ENCODE data around the gene ANOS1. TPM values are rescaled to one million over a fixed set of nuclear protein-coding genes. Genes with fewer than 3 reads are reported as not detected.

The ANOS1 gene
- total and polyA plus RNA-seq, 12 donors, result 0.81 to 7.8 (median 4.7) TPM

GRCh38 chrX:8663325-8663724 lies 68.6 kb downstream of the ANOS1 start:
- Histone ChIP-seq H3K4me1 (no peaks in the 10 kb centered on the region), H3K9me3 (no peaks in the 10 kb centered on the region), H3K27ac (no peak overlapping the region), H3K27me3 (no peaks in the 10 kb centered on the region), H3K4me3 (no peak overlapping the region), H3K36me3 (no peaks in the 10 kb centered on the region)
- DNase-seq (no peak), ATAC-seq (peak in 1 of 8 donors; percentile 16)
- 35 to 43% methylated on average over 1 of the region's 1 CpG for WGBS, 2 donors
- intact Hi-C loops (cut with DNase I), result no loop called here
- TF ChIP-seq, protein P1, sequence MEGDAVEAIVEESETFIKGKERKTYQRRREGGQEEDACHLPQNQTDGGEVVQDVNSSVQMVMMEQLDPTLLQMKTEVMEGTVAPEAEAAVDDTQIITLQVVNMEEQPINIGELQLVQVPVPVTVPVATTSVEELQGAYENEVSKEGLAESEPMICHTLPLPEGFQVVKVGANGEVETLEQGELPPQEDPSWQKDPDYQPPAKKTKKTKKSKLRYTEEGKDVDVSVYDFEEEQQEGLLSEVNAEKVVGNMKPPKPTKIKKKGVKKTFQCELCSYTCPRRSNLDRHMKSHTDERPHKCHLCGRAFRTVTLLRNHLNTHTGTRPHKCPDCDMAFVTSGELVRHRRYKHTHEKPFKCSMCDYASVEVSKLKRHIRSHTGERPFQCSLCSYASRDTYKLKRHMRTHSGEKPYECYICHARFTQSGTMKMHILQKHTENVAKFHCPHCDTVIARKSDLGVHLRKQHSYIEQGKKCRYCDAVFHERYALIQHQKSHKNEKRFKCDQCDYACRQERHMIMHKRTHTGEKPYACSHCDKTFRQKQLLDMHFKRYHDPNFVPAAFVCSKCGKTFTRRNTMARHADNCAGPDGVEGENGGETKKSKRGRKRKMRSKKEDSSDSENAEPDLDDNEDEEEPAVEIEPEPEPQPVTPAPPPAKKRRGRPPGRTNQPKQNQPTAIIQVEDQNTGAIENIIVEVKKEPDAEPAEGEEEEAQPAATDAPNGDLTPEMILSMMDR (IDR thresholded peaks at IDR 0.05), result no peak

DNA sequence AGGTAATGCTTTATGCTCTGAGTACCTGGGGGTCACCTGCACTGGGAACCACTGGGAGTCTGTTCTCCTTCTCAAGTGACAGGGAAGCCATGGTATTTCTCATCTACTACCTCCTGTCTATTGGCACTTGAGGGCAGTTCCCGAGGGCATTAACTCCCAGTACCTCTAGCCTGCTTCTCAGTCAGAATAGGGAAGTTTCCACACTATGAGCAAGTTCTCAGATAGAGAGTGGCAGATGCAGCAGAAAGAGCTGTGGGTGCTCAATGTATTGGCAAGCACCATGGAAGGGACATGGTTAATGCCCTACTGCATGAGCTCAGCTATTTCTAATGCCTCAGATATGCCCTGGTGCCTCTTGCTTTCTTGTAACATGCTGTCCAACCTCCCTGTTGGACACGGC lies 74.1 kb downstream of the ANOS1 start:
- Histone ChIP-seq H3K9me3 (no peaks in the 10 kb centered on the region), H3K27me3 (no peaks in the 10 kb centered on the region), H3K4me3 (no peak overlapping the region), H3K36me3 (no peaks in the 10 kb centered on the region), H3K27ac (no peak overlapping the region), H3K4me1 (no peaks in the 10 kb centered on the region)
- 69 to 74% methylated on average over 2 of the region's 2 CpGs for WGBS, 2 donors
- TF ChIP-seq, protein P1 (IDR thresholded peaks at IDR 0.05), result no peak
- intact Hi-C loops (cut with DNase I), result no loop called here
- ATAC-seq, result no peak
- no peak for DNase-seq

DNA sequence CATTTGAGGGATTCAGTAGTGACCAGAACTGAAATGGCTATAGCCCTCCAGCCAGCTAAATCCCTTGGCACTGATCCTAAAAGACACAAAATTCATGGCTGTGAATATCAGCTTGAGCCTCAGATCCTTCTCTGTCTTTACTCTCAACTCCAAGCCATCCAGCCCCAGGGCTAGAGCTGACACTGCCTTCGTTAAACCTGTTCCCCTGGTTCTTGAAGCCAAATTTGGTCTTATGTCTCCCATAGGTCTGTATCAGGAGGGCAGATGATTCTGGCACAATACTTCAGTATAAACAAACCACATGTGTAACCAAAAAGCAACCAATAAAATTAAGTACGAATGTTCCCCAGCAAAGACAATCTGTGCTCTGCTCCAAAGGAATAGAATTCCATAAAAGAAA lies 78.0 kb downstream of the ANOS1 start:
- 87 to 91% methylated on average over 2 of the region's 2 CpGs for WGBS, 2 donors
- intact Hi-C loops (cut with DNase I), result no loop called here
- H3K4me1 ChIP-seq, result no peaks in the 10 kb centered on the region
- TF ChIP-seq, protein P1 (IDR thresholded peaks at IDR 0.05), result no peak
- no peak overlapping the region for H3K4me3 ChIP-seq
- ATAC-seq (no peak), DNase-seq (no peak)
- H3K9me3 ChIP-seq, result no peaks in the 10 kb centered on the region
- H3K27me3 ChIP-seq, result no peaks in the 10 kb centered on the region
- H3K36me3 ChIP-seq, result no peaks in the 10 kb centered on the region
- no peak overlapping the region for H3K27ac ChIP-seq

- H3K36me3 ChIP-seq, result no peaks in the 10 kb centered on the region
- no peak overlapping the region for H3K27ac ChIP-seq
- no peaks in the 10 kb centered on the region for H3K9me3 ChIP-seq
- ATAC-seq, result no peak
- no peaks in the 10 kb centered on the region for H3K4me1 ChIP-seq
- intact Hi-C loops (cut with DNase I), result no loop called here
- no peak for DNase-seq
- TF ChIP-seq, protein P1 (IDR thresholded peaks at IDR 0.05), result no peak
- no peak overlapping the region for H3K4me3 ChIP-seq
- no peaks in the 10 kb centered on the region for H3K27me3 ChIP-seq
Observed at GRCh38 chrX:8649969-8650368, 82.0 kb downstream of the ANOS1 start.

DNA sequence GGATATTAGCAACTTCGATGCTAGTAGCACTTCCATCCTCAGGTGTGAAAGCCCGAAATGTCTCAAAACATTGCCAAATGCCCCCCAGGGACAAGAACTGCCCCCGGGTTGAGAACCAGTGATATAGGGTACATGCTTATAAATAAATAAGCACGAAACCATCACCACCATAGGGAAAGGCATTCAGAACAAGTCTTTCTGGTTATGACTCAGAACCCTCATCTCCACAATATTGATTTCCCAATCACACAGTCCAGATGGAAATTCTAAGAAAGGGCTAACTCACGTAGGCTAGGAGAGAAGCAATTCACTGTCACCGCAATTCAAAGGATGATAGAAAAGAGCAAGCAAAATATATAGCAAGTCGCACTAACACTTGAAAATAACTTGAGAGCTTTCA lies 84.8 kb downstream of the ANOS1 start:
- ATAC-seq (no peak), DNase-seq (no peak)
- Histone ChIP-seq H3K36me3 (no peaks in the 10 kb centered on the region), H3K9me3 (no peaks in the 10 kb centered on the region), H3K27ac (no peak overlapping the region), H3K4me3 (no peak overlapping the region), H3K4me1 (no peaks in the 10 kb centered on the region), H3K27me3 (no peaks in the 10 kb centered on the region)
- WGBS, 2 donors, result 82 to 86% methylated on average over 7 of the region's 7 CpGs
- intact Hi-C loops (cut with DNase I), result no loop called here
- TF ChIP-seq, protein P1 (IDR thresholded peaks at IDR 0.05), result no peak
